Caco-2 (cell line): Measurements from ENCODE around the gene RGPD4. TPM values are rescaled to one million over a fixed set of nuclear protein-coding genes. Genes with fewer than 3 reads are reported as not detected.

Source experiments
- BruUV-seq: library from RNA; stranded (reverse); fragments of 400-500 nt; replicated peaks from 2 replicates; lab custom pipeline; 2021; lab: Mats Ljungman, UMichigan
- CTCF ChIA-PET: fragments of 300-600 bp; sonication (Branson Sonifier 250); formaldehyde crosslinking; loops from one replicate; lab custom pipeline; 2022; ENCODE audit warnings: antibody characterized with exemption; lab: Charles Lee
- POLR2A ChIA-PET: fragments of 300-600 bp; sonication (Branson Sonifier 250); formaldehyde crosslinking; loops from one replicate; lab custom pipeline; 2022; ENCODE audit warnings: antibody characterized with exemption; lab: Charles Lee
- DNase-seq, 2 experiments: peaks; one replicate each; pipeline versions ENCODE4 v3.0.0 to v3.0.0-alpha.2; 2020 to 2022
- H3K27me3 ChIP-seq: replicated peaks from 2 replicates; pipeline ENCODE4 v1.6.0; 2011; ENCODE audit warnings: low read length; ENCODE audit not compliant: control insufficient read depth, insufficient read depth
- H3K36me3 ChIP-seq: 2 replicates; pipeline ENCODE4 v1.5.1; 2011; ENCODE audit warnings: low read length; ENCODE audit not compliant: control insufficient read depth, insufficient read depth
- H3K4me1 ChIP-seq: fragments of 250-450 bp; sonication (Bioruptor Pico); 2 replicates; pipeline ENCODE4 v1.5.1; 2020; ENCODE audit warnings: mild to moderate bottlenecking
- H3K4me3 ChIP-seq: 2 replicates; pipeline ENCODE4 v1.5.1; 2011; ENCODE audit warnings: low read depth, mild to moderate bottlenecking, control low read depth, low read length
- H3K9me3 ChIP-seq: fragments of 250-450 bp; sonication (Bioruptor Pico); 2 replicates; pipeline ENCODE4 v1.5.1; 2020; ENCODE audit warnings: mild to moderate bottlenecking, moderate library complexity
- H3K27ac Mint-ChIP-seq: one replicate; pipeline ENCODE4 v1.8.0; 2022; ENCODE audit warnings: mixed read lengths; ENCODE audit not compliant: unreplicated experiment
- H3K27me3 Mint-ChIP-seq: one replicate; pipeline ENCODE4 v1.8.0; 2022; ENCODE audit warnings: mixed read lengths; ENCODE audit not compliant: insufficient read depth, unreplicated experiment
- H3K36me3 Mint-ChIP-seq: one replicate; pipeline ENCODE4 v1.8.0; 2022; ENCODE audit warnings: mild to moderate bottlenecking, mixed read lengths; ENCODE audit not compliant: insufficient read depth, unreplicated experiment
- H3K4me1 Mint-ChIP-seq: one replicate; pipeline ENCODE4 v1.8.0; 2022; ENCODE audit warnings: low read depth, mixed read lengths; ENCODE audit not compliant: unreplicated experiment
- H3K4me3 Mint-ChIP-seq: one replicate; pipeline ENCODE4 v1.8.0; 2022; ENCODE audit warnings: mild to moderate bottlenecking, moderate library complexity, mixed read lengths; ENCODE audit not compliant: unreplicated experiment
- H3K9me3 Mint-ChIP-seq: one replicate; pipeline ENCODE4 v1.8.0; 2022; ENCODE audit warnings: mixed read lengths; ENCODE audit not compliant: unreplicated experiment
- intact Hi-C: fragments of 100-400 bp; cut with micrococcal nuclease; formaldehyde crosslinking; loops from one replicate; pipeline ENCODE4 v1.10.0; 2022; ENCODE audit not compliant: unreplicated experiment
- total RNA-seq: library from RNA; stranded (reverse); gene quantifications from 2 replicates; pipeline ENCODE4 v1.2.3, GENCODE V29; 2022
- TF ChIP-seq, protein P1 (sequence below), 2 experiments: fragments of 200-600 bp in 1 of 2; IDR thresholded peaks; 1 replicate in 1 of 2; 2 replicates in 1 of 2; pipeline versions ENCODE4 v1.5.1 to v1.8.0; 2011 to 2022; ENCODE audit warnings: antibody characterized with exemption in 1 of 2, control low read depth in 1 of 2, inconsistent platforms in 1 of 2, low read depth in 1 of 2, low read length in 1 of 2, mild to moderate bottlenecking in 1 of 2, moderate library complexity in 1 of 2; ENCODE audit not compliant: insufficient read depth in 1 of 2, severe bottlenecking in 1 of 2, unreplicated experiment in 1 of 2

RGPD4 gene
- total RNA-seq, 1 experiment from 2014 or later = 0.07 TPM

DNA sequence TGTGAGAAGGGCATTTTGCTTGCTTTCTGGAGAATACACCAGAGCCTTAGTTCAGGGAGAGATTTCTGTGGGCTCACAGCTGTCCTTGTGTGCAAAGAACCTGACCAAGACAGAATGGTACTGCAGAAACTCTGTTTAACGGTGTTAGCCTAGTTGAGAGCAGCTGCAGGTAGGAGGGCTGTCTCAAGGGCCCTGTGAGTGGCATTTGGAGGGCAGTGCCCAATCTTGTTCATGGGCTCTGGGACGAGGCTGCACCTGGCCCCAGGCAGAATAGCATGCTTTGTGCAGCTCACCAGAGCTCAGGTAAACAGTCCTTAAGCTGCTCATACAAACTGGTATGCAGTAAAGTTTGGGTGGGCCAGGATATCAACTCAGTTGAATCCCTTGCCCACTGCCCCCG is 16.9 kb upstream of the RGPD4 start:
- H3K9me3 ChIP-seq = no peaks in the 10 kb centered on the region
- H3K4me3 Mint-ChIP-seq = no peak overlapping the region
- ChIA-PET CTCF (no interaction called here), POLR2A (no interaction called here)
- no peak overlapping the region for H3K4me3 ChIP-seq
- TF ChIP-seq, protein P1, sequence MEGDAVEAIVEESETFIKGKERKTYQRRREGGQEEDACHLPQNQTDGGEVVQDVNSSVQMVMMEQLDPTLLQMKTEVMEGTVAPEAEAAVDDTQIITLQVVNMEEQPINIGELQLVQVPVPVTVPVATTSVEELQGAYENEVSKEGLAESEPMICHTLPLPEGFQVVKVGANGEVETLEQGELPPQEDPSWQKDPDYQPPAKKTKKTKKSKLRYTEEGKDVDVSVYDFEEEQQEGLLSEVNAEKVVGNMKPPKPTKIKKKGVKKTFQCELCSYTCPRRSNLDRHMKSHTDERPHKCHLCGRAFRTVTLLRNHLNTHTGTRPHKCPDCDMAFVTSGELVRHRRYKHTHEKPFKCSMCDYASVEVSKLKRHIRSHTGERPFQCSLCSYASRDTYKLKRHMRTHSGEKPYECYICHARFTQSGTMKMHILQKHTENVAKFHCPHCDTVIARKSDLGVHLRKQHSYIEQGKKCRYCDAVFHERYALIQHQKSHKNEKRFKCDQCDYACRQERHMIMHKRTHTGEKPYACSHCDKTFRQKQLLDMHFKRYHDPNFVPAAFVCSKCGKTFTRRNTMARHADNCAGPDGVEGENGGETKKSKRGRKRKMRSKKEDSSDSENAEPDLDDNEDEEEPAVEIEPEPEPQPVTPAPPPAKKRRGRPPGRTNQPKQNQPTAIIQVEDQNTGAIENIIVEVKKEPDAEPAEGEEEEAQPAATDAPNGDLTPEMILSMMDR (IDR thresholded peaks at IDR 0.05; ENCODE audit: insufficient read depth in 1 of 2, low read depth in 1 of 2, low read length in 1 of 2, severe bottlenecking in 1 of 2, unreplicated experiment in 1 of 2) = no peak
- no peaks in the 10 kb centered on the region for H3K27me3 ChIP-seq
- no peaks in the 10 kb centered on the region for H3K27me3 Mint-ChIP-seq
- intact Hi-C loops = no loop called here
- H3K36me3 ChIP-seq = no peaks in the 10 kb centered on the region
- BruUV-seq = no TSS peak
- H3K4me1 ChIP-seq = 0 out of 2 replicates have a peak, but pooled peaks cover 4% of the 10 kb centered on the region
- H3K36me3 Mint-ChIP-seq = no peaks in the 10 kb centered on the region
- H3K9me3 Mint-ChIP-seq = no peaks in the 10 kb centered on the region
- no peak overlapping the region for H3K27ac Mint-ChIP-seq
- no peaks in the 10 kb centered on the region for H3K4me1 Mint-ChIP-seq
- no peak for DNase-seq

DNA sequence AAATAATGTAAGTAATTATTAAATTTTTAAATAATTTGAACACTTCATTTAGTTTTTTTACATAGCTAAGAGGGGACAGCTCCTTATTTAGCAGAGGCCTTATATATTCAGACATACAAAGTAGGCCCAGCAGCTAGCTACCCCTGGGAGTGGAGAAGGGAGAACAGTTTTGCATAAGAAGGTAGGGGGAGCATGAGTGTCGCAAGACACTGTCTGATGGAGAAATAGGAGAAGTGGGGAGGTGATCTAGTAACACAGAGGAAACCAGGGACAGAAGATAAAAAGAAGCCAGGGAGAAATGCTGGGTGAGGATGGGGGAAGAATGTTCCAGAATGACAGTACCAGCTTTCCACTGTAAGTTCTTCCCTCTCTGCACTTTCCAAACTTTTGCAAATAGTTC is 16.0 kb upstream of the RGPD4 start:
- Mint-ChIP-seq H3K4me1 (no peaks in the 10 kb centered on the region), H3K27me3 (peaks cover 4% of the 10 kb centered on the region), H3K36me3 (no peaks in the 10 kb centered on the region), H3K27ac (no peak overlapping the region), H3K4me3 (no peak overlapping the region), H3K9me3 (no peaks in the 10 kb centered on the region)
- TF ChIP-seq, protein P1 (IDR thresholded peaks at IDR 0.05; ENCODE audit: insufficient read depth in 1 of 2, low read depth in 1 of 2, low read length in 1 of 2, severe bottlenecking in 1 of 2, unreplicated experiment in 1 of 2) = no peak
- Histone ChIP-seq H3K4me1 (0 out of 2 replicates have a peak, but pooled peaks cover 4% of the 10 kb centered on the region), H3K4me3 (no peak overlapping the region), H3K27me3 (no peaks in the 10 kb centered on the region), H3K36me3 (no peaks in the 10 kb centered on the region), H3K9me3 (no peaks in the 10 kb centered on the region)
- no TSS peak for BruUV-seq
- DNase-seq = no peak
- intact Hi-C loops = no loop called here
- POLR2A ChIA-PET = no interaction called here
- CTCF ChIA-PET = no interaction called here

DNA sequence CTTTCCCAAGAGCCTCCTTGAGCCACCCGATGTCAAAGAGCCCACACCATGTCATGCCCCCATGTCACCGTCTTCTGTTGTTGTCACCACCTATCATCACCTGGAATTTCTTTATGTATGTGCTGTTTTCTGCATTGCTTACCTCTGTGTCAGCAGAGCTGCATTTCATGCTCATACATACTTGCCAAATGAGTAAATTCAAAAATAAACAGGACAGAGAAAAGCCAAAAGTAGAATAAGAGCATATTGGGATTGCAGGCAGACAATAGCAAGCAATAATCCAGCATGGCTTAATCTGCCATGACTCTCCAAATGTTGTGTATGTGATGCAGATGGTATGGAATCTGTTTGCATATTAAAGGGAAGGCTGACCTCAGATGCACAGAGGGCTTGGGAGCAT is 15.3 kb upstream of the RGPD4 start:
- Mint-ChIP-seq H3K9me3 (no peaks in the 10 kb centered on the region), H3K36me3 (no peaks in the 10 kb centered on the region), H3K27ac (no peak overlapping the region), H3K4me1 (no peaks in the 10 kb centered on the region), H3K27me3 (peaks cover 4% of the 10 kb centered on the region), H3K4me3 (no peak overlapping the region)
- DNase-seq = no peak
- H3K4me1 ChIP-seq = 0 out of 2 replicates have a peak, but pooled peaks cover 4% of the 10 kb centered on the region
- H3K9me3 ChIP-seq = no peaks in the 10 kb centered on the region
- no peaks in the 10 kb centered on the region for H3K27me3 ChIP-seq
- intact Hi-C loops = no loop called here
- TF ChIP-seq, protein P1 (IDR thresholded peaks at IDR 0.05; ENCODE audit: insufficient read depth in 1 of 2, low read depth in 1 of 2, low read length in 1 of 2, severe bottlenecking in 1 of 2, unreplicated experiment in 1 of 2) = no peak
- no peak overlapping the region for H3K4me3 ChIP-seq
- ChIA-PET POLR2A (no interaction called here), CTCF (no interaction called here)
- no TSS peak for BruUV-seq
- no peaks in the 10 kb centered on the region for H3K36me3 ChIP-seq
